Measurements from ENCODE around the gene ANKRD39. TPM values are rescaled to one million over a fixed set of nuclear protein-coding genes. Genes with fewer than 3 reads are reported as not detected.

ANKRD39 gene, protein sequence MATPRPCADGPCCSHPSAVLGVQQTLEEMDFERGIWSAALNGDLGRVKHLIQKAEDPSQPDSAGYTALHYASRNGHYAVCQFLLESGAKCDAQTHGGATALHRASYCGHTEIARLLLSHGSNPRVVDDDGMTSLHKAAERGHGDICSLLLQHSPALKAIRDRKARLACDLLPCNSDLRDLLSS
- 6.8 and 8.1 TPM in 2 replicates for polyA plus RNA-seq (2011; rRNA removed)
- 4.5 and 6.4 TPM in 2 replicates for polyA minus RNA-seq (2011; rRNA and poly(A)+ RNA removed)

DNA sequence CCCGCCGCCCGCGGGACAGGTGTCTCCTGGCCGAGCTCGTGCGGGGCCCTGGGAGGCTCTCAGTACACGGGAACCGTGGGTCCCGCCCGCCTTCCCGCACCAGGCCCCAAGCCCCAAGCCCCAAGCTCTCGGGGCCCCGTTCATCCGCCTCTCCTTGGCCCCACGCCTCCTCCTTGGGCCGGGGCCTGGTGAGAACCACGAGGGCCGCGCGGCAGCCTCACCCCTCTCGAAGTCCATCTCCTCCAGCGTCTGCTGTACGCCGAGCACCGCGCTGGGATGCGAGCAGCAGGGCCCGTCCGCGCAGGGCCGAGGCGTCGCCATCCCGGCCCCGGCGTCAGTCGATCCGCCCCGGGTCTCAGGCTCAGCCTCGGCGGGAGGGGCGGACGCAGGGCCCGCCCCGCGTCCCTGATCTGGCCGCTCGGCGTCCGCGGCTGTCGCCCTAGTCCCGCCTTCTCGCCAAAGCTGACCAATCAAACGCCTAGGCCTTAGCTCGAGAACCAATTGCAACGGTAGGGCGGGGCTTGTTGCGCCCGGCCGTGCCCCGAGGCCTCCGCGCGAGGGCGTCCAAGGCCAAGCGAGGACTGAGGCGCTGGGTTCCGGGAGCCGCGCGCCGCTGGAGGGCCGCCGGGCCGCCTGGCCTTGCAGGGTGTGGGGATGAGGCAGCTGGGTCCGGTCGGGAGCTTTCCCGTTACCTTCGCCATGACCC lies at the start of gene ANKRD39:
ANKRD39 (minus strand) TSS at position 350 of the 706 bp plus-strand sequence; CDS start at position 321, 29 bp downstream.
- CTCF ChIA-PET = interaction anchor here (0.7 to 4.2 kb wide), 55 partner anchors 9 to 865 kb away, joined by 3 to 94 read pairs (median 5); partner anchors contain the start of genes ANKRD36, CNNM3 and SEMA4C
- POLR2A ChIA-PET = interaction anchor here (0.6 kb wide), 2 partner anchors 10 to 11 kb away, joined by 3 to 5 read pairs; no protein-coding TSS in a partner anchor
- Histone ChIP-seq H3K27me3 (ENCODE audit: control insufficient read depth, insufficient read depth, low read length) (no peaks in the 10 kb centered on the region), H3K36me3 (ENCODE audit: control insufficient read depth, insufficient read depth, low read length) (peaks cover 22% of the 10 kb centered on the region), H3K4me3 (ENCODE audit: low read depth, low read length) (peak within 1 kb of the TSS; percentile 81)
- peak; percentile 84 for DNase-seq (ENCODE audit: low read depth)
- TF ChIP-seq, protein P1, sequence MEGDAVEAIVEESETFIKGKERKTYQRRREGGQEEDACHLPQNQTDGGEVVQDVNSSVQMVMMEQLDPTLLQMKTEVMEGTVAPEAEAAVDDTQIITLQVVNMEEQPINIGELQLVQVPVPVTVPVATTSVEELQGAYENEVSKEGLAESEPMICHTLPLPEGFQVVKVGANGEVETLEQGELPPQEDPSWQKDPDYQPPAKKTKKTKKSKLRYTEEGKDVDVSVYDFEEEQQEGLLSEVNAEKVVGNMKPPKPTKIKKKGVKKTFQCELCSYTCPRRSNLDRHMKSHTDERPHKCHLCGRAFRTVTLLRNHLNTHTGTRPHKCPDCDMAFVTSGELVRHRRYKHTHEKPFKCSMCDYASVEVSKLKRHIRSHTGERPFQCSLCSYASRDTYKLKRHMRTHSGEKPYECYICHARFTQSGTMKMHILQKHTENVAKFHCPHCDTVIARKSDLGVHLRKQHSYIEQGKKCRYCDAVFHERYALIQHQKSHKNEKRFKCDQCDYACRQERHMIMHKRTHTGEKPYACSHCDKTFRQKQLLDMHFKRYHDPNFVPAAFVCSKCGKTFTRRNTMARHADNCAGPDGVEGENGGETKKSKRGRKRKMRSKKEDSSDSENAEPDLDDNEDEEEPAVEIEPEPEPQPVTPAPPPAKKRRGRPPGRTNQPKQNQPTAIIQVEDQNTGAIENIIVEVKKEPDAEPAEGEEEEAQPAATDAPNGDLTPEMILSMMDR (IDR thresholded peaks at IDR 0.05; ENCODE audit: insufficient read depth, low read depth, low read length) = peak; percentile 58

DNA sequence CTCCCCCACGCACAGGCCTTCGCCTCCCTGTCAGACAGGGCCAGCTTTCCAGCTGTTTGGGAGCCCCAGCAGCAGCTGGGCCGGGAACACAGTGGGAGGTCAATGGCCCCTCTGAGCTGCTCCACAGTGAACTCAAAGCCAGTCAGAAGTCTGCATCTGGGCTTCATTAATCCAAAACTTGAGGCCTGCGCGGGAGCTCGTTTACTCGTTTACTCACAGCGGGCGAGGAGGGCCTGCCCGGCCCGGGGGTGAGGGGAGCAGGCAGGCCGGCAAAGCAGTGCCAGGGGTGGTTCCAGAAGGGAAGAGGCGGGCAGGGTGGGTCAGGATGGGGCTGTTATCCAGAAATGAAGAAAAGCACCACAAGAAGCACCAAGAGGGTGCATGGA lies 48.9 kb upstream of the ANKRD39 start:
- H3K27me3 ChIP-seq (ENCODE audit: control insufficient read depth, insufficient read depth, low read length) = no peaks in the 10 kb centered on the region; the same call in 1 of the 2 replicates
- ChIA-PET CTCF (interaction anchor here (0.8 to 2.1 kb wide), 6 partner anchors 18 to 49 kb away, joined by 3 to 12 read pairs (median 4); partner anchors contain the start of gene ANKRD39), POLR2A (no interaction called here)
- no peak for DNase-seq (ENCODE audit: low read depth)
- H3K4me3 ChIP-seq (ENCODE audit: low read depth, low read length) = no peak overlapping the region
- TF ChIP-seq, protein P1 (IDR thresholded peaks at IDR 0.05; ENCODE audit: insufficient read depth, low read depth, low read length) = no peak
- no peaks in the 10 kb centered on the region for H3K36me3 ChIP-seq (ENCODE audit: control insufficient read depth, insufficient read depth, low read length)

GRCh38 chr2:96903815-96904214 lies 46.0 kb upstream of the ANKRD39 start:
- POLR2A ChIA-PET = no interaction called here
- no peak overlapping the region for H3K4me3 ChIP-seq (ENCODE audit: low read depth, low read length)
- no peaks in the 10 kb centered on the region for H3K36me3 ChIP-seq (ENCODE audit: control insufficient read depth, insufficient read depth, low read length)
- TF ChIP-seq, protein P1 (IDR thresholded peaks at IDR 0.05; ENCODE audit: insufficient read depth, low read depth, low read length) = no peak
- H3K27me3 ChIP-seq (ENCODE audit: control insufficient read depth, insufficient read depth, low read length) = no peaks in the 10 kb centered on the region; the same call in 1 of the 2 replicates
- CTCF ChIA-PET = interaction anchor here (1.7 kb wide), 1 partner anchor 13 kb away, joined by 5 read pairs; no protein-coding TSS in a partner anchor
- no peak for DNase-seq (ENCODE audit: low read depth)

DNA sequence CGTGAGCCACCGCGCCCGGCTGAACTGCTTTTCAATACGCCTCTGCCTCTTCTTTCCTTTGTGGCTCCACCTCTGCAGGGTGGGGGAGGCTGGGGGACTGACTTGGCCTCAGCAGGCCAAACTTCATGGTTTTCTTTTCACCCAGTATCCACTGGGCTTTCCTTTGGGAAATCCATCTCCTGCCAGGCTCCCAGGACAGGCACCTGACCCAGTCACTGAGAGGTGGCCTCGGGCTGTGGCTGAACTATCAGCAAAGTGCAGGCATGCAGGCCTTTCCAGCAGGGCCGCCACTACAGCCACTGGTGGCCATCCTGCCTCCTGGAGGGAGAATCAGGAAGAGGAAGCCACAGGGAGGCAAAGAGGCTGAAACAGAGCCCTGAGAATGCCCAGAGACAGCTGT lies 45.5 kb upstream of the ANKRD39 start:
- TF ChIP-seq, protein P1 (IDR thresholded peaks at IDR 0.05; ENCODE audit: insufficient read depth, low read depth, low read length) = no peak
- Histone ChIP-seq H3K27me3 (ENCODE audit: control insufficient read depth, insufficient read depth, low read length) (no peaks in the 10 kb centered on the region), H3K36me3 (ENCODE audit: control insufficient read depth, insufficient read depth, low read length) (no peaks in the 10 kb centered on the region), H3K4me3 (ENCODE audit: low read depth, low read length) (no peak overlapping the region)
- CTCF ChIA-PET = interaction anchor here (1.7 kb wide), 1 partner anchor 12 kb away, joined by 5 read pairs; no protein-coding TSS in a partner anchor
- POLR2A ChIA-PET = no interaction called here
- no peak for DNase-seq (ENCODE audit: low read depth)

DNA sequence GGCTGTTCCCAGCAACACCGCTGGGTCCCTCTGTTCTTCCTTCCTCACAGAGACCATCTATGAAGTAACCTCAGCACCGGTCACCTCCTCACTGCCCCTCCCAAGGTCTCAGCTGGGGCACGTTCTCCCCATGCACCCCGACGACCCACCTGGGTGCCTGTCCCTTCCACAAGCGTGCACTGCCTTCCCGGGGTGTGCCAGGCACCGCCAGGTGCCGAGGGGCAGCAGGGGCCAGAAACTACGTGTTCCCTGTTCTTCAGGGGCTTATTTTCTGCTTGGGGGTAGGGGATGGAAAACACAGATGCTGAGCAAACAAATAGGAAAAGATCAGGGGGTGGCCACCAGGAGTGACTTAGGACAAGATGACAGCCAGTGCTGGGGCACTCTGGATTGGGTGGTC lies 42.4 kb upstream of the ANKRD39 start:
- TF ChIP-seq, protein P1 (IDR thresholded peaks at IDR 0.05; ENCODE audit: insufficient read depth, low read depth, low read length) = no peak
- DNase-seq (ENCODE audit: low read depth) = no peak
- no peaks in the 10 kb centered on the region for H3K36me3 ChIP-seq (ENCODE audit: control insufficient read depth, insufficient read depth, low read length)
- no peak overlapping the region for H3K4me3 ChIP-seq (ENCODE audit: low read depth, low read length)
- no peaks in the 10 kb centered on the region for H3K27me3 ChIP-seq (ENCODE audit: control insufficient read depth, insufficient read depth, low read length)
- POLR2A ChIA-PET = interaction anchor here (0.6 kb wide), 2 partner anchors 32 to 570 kb away, joined by 5 to 12 read pairs; no protein-coding TSS in a partner anchor
- CTCF ChIA-PET = interaction anchor here (2.3 kb wide), 1 partner anchor 42 kb away, joined by 6 read pairs; the partner anchor contains the start of gene ANKRD39
